GM12872 (cell line): Measurements from ENCODE around the gene LMCD1.

Source experiments
- TF ChIP-seq, protein P1 (sequence below): IDR thresholded peaks from 3 replicates; pipeline ENCODE4 v1.5.1; 2011; ENCODE audit warnings: low read depth, mild to moderate bottlenecking, low read length, moderate library complexity; ENCODE audit not compliant: insufficient read depth

Gene LMCD1

GRCh38 chr3:8525893-8526292, 24.3 kb downstream of the LMCD1 start:
- TF ChIP-seq, protein P1, sequence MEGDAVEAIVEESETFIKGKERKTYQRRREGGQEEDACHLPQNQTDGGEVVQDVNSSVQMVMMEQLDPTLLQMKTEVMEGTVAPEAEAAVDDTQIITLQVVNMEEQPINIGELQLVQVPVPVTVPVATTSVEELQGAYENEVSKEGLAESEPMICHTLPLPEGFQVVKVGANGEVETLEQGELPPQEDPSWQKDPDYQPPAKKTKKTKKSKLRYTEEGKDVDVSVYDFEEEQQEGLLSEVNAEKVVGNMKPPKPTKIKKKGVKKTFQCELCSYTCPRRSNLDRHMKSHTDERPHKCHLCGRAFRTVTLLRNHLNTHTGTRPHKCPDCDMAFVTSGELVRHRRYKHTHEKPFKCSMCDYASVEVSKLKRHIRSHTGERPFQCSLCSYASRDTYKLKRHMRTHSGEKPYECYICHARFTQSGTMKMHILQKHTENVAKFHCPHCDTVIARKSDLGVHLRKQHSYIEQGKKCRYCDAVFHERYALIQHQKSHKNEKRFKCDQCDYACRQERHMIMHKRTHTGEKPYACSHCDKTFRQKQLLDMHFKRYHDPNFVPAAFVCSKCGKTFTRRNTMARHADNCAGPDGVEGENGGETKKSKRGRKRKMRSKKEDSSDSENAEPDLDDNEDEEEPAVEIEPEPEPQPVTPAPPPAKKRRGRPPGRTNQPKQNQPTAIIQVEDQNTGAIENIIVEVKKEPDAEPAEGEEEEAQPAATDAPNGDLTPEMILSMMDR = no peak

DNA sequence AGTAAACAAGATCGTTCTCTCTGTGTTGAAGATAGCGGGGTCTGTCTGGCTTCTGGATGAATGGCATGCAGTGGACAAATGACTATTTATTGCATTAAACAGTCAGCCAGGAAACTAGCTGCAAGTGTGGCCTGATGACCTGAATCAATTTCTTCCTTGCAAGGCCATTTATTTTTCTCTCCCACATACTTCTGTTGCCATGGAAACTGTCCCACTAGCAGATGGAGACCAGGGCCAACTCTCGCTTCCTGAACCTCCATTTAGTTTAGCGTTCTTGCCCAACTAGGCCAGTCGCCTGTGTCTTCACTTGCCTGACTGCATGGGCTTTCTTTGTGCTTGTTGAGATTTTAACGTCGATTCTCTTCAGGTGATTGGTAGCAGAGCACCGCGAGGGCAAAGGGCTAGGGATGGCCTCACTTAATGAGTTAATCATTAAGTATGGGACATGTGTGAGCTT, 27.6 kb downstream of the LMCD1 start:
- TF ChIP-seq, protein P1 = no peak

- TF ChIP-seq, protein P1 = no peak
These were observed 28.3 kb downstream of the LMCD1 start for GRCh38 chr3:8529738-8530525.

DNA sequence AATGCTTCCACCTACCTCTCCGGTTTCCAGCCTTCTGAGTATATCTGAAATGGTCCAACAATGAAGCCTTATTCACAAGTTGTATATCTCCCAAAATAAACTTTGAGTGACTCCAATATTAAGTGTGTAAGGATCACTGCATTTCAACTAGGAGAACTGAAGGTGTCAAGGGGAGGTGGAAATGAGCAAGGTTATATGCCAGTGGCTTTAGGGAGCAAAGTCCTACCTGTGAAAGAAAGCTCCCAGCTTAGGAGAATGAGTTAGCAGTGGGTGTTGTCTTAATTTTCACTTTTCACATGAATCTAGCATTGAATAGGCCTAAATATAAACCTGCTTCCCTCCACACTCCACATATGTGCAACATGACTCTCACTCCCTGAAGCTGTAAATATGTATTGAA, 29.0 kb downstream of the LMCD1 start:
- TF ChIP-seq, protein P1 = no peak

DNA sequence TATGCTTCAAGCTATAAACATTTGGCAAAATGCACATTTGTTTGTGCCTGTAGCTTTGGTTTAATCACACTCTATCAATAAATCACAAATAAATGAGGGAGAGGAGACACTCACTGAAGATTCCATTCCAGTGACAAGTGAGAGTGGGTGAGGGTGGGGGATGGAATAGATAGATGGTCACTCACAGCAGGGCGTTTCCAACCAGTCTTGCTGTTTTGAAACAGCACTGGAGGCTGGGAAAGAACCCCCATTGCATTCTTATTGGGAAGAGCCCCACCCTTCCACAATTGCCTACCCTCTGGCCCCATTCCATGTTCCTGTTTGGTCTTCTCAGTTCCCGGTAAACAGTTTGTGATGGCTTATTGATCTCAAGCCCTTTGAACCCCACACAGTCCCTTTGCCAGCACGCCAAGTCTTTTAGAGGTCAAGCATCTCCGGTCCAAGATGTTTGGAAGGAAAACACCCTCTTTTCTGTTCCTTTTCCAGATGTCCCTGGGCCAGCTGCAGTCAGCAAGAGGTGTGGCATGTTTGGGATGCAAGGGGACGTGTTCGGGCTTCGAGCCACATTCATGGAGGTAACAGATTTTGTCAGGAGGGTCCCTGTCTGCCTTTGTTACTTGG, 30.7 kb downstream of the LMCD1 start:
- TF ChIP-seq, protein P1 = no peak

DNA sequence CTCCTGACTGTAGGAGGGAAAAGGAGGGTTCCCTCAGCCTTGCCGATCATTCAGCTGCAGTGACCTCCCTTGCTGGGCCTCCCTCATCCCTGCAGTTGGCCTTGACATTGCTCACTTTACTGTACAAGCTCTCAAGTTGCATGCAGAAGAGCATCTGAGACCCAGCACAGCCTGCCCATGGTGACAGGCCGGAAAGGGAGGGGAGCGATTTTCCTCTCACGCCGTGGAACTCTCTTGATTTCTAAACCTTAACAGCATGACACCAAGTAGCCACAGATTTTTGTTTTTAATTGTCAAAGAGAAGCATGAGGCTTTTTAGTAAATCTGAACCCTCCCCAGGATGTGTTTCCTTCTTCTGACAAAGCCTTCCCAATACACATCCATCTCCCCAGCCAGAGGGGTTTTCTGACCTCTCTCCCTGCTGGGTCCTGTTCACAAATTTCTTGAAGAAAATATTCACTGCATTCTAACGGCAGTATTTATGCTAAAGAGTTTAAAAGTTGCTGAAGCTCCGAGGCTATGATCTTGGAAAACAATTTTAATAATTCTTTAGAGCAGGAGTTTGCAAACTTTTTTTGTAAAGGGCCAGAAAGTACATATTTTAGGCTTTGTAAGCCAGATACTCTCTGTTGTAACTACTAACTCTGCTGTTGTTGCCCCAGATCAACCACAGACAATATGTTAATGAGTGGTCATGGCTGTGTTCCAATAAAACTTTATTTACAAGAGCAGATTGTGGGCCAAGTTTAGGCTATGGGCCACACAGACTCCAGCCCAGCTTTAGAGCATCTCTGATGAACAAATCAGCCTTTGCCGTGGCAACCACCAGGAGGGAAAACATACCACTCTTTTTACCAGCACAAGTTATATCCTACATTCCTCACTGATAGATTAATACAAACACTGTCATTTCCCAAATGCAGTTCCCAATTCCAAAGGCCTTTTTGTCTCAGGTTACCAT, 34.8 kb downstream of the LMCD1 start:
- TF ChIP-seq, protein P1 = no peak

DNA sequence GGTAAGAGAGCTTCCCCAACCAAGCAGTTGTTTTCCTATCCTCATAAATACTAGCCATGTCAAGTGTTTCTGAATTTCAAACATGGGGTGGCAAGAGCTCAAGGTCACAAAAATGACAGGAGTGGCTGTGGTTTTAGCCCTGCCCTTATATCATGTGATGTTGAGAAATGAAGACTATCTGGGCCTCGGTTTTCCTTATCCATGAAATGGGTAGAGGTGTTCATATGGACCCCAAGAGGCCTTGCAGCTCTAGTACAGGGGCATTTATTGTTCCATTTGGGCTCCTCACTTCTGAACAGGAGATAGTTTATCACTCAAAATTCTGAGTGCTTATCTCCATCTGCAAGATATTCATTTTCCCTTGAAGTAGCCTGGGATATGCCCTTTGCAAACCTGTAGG, 35.8 kb downstream of the LMCD1 start:
- TF ChIP-seq, protein P1 = no peak
